HFFc6 (cell line): ENCODE results near the gene LGR6. TPM values are rescaled to one million over a fixed set of nuclear protein-coding genes. Genes with fewer than 3 reads are reported as not detected.
"Not testable (repeated sequence)": the region's sequence is repeated elsewhere in the genome, so short reads cannot be mapped to it uniquely, and the experiment has no call there.

Source experiments
- DNase-seq: peaks from one replicate; pipeline ENCODE4 v3.0.0-alpha.2; 2018
- H3K27ac Mint-ChIP-seq: 2 replicates; pipeline ENCODE4 v1.8.0; 2020; ENCODE audit warnings: mild to moderate bottlenecking, mixed read lengths
- H3K27me3 Mint-ChIP-seq: 2 replicates; pipeline ENCODE4 v1.8.0; 2021; ENCODE audit warnings: mild to moderate bottlenecking, moderate library complexity, mixed read lengths; ENCODE audit not compliant: insufficient read depth
- H3K36me3 Mint-ChIP-seq: 2 replicates; pipeline ENCODE4 v1.8.0; 2021; ENCODE audit warnings: low read depth, mixed read lengths
- H3K4me1 Mint-ChIP-seq: 2 replicates; pipeline ENCODE4 v1.8.0; 2020; ENCODE audit warnings: low read depth, mixed read lengths
- H3K4me3 Mint-ChIP-seq: 2 replicates; pipeline ENCODE4 v1.8.0; 2020; ENCODE audit warnings: mild to moderate bottlenecking, moderate library complexity, mixed read lengths
- H3K9me3 Mint-ChIP-seq: 2 replicates; pipeline ENCODE4 v1.8.0; 2020; ENCODE audit warnings: mild to moderate bottlenecking, mixed read lengths
- CTCF ChIP-seq: fragments of 200-600 bp; sonication (generic); IDR thresholded peaks from 2 replicates; pipeline ENCODE4 v1.5.0; 2021; ENCODE audit warnings: antibody characterized with exemption, mild to moderate bottlenecking
- total RNA-seq, 6 experiments: library from RNA; stranded (reverse); fragmentation: NEBNext Ultra II Directional; extraction: Animal tissue kit (Norgen Biotek cat#: 25700); gene quantifications; 2 replicates in 1 of 6; 3 replicates in 5 of 6; pipeline ENCODE4 v1.2.3, GENCODE V29; 2021

The LGR6 gene
- total RNA-seq, 6 experiments from 2014 or later = not detected

DNA sequence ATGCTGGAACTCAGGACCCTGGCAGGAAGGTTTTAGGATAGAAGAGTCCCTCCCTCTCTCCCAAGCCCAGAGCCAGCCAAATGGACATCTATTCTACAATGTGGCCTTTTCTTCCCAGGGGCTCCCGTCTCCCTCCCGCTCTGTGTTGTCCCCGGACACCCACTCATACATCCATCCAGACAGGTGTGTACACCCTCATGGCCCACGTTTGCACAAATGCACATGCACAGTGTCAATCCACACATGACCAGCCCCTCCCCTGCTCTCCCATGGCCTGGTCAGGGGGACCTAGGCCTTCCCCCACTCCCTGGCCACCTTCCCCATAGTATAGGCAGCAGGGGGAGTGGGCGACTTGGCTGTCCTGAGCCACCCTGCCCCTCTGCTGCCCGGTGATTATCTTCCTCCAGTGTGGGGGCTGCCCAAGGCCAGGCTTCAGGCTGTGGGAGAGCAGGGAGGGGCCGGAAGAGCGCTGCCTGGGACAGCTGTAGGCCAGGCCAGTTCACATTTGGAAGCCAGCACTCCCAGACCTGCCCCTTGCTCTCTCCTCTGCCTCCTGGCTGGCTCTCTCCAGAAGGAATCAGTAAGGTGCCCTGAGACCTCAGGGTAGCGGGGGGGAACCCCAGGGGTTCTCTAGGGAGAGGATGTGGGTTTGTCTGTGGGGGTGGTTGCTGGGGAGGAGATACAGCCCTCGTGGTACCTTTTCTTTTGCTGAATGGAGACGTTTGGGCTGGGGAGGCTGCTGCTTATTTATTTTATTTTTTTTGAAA is 29.1 kb upstream of the LGR6 start:
- Mint-ChIP-seq H3K36me3 (no peaks in the 10 kb centered on the region), H3K27me3 (peaks cover 38% of the 10 kb centered on the region), H3K27ac (no peak overlapping the region), H3K9me3 (no peaks in the 10 kb centered on the region), H3K4me1 (peaks cover 8% of the 10 kb centered on the region), H3K4me3 (no peak overlapping the region)
- no peak for TF ChIP-seq CTCF
- DNase-seq = no peak

DNA sequence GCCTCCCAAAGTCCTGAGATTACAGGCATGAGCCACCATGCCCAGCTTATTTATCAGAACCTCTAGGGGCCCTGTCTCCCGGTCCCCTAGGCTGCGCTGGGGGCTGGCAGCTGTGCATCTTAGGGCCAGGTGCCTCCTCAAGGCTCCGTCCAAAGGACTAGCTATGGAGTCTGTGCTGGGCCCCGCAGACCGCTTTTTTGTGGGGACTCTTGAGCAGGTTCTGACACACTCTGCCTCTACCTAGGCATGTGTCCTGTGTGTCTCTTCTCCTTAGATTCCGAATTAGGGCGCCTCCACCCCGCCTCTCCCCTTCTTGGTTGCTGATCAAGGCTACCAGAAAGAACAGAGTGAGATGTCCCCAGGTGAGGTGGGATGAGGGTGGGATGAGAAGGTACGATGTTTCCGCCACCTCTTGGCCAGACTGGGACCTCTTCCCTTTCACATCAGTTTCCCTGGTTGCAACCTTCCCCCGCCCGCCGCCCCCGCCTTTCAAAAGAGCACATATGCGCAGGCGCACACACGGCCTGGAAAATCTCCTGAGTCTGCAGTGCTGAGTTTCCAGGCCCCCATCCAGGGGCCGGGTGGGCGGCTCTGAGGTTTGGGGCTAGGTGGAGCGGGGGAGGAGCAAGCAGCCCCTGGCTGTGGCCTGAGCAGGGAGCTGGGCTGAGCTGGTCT is 28.2 kb upstream of the LGR6 start:
- no peak overlapping the region for H3K4me3 Mint-ChIP-seq

DNA sequence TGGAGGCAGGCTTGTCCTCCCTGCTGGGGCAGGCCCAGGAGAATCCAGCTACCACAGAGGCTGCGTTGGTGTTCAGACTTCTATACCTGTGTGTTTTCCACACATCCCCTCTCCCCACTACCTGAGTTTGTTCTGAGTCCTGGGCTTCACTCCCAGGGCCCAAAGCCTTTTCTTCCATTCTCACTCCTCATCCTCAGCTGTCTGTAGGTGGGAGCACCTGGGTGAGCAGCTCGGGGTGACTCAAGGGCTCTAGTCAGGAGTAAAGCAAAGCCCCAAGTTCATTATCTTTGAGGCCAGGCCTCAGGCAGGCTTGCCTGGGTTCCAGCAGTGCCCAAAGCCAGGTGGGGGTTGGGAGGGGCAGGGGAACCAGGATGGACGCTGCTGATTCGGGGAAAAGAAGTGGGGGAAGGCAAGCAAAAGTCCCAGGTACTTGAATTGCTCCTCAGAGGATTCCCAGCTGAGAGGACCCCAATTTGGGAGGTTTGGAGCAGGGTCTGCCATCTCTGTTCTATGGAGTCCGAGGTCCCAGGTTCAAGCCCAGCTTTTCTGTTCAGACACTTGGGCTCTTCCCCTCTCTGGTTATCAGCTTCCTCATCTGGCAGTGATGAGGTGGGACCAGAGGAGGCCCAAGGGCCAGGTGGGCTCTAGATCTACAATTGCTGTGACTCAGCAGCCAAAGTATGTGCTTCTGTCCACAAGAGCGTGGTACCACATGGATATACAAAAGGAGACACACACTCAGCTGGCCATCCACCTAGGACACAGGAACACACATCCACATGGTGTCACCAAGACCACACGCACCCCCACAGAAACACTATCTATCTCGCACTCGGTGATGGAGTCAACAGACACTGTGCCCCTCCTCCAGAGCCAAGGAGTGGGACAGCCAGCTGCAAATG is 27.4 kb upstream of the LGR6 start:
- Mint-ChIP-seq H3K4me1 (peaks cover 8% of the 10 kb centered on the region), H3K27ac (no peak overlapping the region), H3K4me3 (no peak overlapping the region), H3K9me3 (no peaks in the 10 kb centered on the region), H3K27me3 (peaks cover 32% of the 10 kb centered on the region), H3K36me3 (no peaks in the 10 kb centered on the region)
- DNase-seq = no peak
- no peak for TF ChIP-seq CTCF

More for the DNA sequence above, 28.2 kb upstream of the LGR6 start:
- no peak for TF ChIP-seq CTCF
- no peak for DNase-seq
- H3K27ac Mint-ChIP-seq = no peak overlapping the region
- peaks cover 8% of the 10 kb centered on the region for H3K4me1 Mint-ChIP-seq
- no peaks in the 10 kb centered on the region for H3K36me3 Mint-ChIP-seq
- H3K27me3 Mint-ChIP-seq = peaks cover 38% of the 10 kb centered on the region
- H3K9me3 Mint-ChIP-seq = no peaks in the 10 kb centered on the region

DNA sequence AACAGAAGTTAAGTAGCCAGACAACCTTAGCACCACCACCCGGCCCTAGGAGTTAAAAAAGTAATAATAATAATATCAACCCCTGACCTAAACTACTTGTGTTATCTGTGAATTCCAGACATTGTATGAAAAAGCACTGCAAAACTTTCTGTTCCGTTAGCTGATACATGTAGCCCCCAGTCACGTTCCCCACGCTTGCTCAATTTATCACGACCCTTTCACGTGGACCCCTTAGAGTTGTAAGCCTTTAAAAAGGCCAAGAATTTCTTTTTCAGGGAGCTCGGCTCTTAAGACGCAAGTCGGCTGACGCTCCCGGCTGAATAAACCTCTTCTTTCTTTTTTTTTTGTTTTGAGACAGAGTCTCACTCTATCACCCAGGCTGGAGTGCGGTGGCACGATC is 26.5 kb upstream of the LGR6 start:
- H3K4me1 Mint-ChIP-seq, H3K27ac Mint-ChIP-seq, H3K9me3 Mint-ChIP-seq, H3K4me3 Mint-ChIP-seq, H3K36me3 Mint-ChIP-seq, DNase-seq: not testable (repeated sequence)
- peaks cover 27% of the 10 kb centered on the region for H3K27me3 Mint-ChIP-seq

- peak; percentile 27 for DNase-seq
- Mint-ChIP-seq H3K27ac (no peak overlapping the region), H3K4me1 (peaks cover 8% of the 10 kb centered on the region), H3K4me3 (peak overlapping the region; percentile 67), H3K27me3 (peaks cover 26% of the 10 kb centered on the region), H3K36me3 (no peaks in the 10 kb centered on the region), H3K9me3 (no peaks in the 10 kb centered on the region)
- TF ChIP-seq CTCF = no peak
Measured at GRCh38 chr1:202167708-202168415, 25.7 kb upstream of the LGR6 start.
